ENCODE results near the gene DDI2. TPM values are rescaled to one million over a fixed set of nuclear protein-coding genes. Genes with fewer than 3 reads are reported as not detected.

Gene DDI2
- total and polyA plus RNA-seq, 2 donors (not counting 3 experiments of a cell fraction or from before 2014, with no cell fraction given): 5.4 to 35.2 TPM

DNA sequence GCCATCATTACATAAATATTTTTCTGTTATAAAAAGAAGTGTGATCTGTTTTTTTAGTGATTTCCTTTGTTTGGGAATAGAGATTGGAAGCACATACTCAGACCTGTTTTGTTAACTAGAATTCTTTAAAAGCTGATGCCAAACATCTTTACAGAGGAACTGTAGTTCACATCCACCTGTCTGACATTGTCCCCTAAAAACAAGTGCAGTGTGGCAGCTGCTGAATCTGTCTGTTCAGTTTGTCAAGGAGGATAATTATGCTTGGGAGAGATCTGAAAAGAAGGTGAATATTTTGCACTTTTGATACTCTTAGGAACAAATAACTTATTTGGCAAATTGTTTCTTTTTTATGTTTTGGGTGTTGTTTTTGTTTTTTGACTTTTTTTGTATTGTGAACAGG, 46.0 kb upstream of the DDI2 start:
- no TSS peak for BruUV-seq (replicated peaks)
- H3K9ac ChIP-seq (replicated peaks; ENCODE audit: extremely low read depth, insufficient read depth, low read length): no peak overlapping the region
- dilution Hi-C loops (cut with MboI; ENCODE audit: extremely low pct_ligation_motif_present, low sequenced_read_pairs): no loop called here
- no peaks in the 10 kb centered on the region for H3K79me2 ChIP-seq (ENCODE audit: control insufficient read depth, insufficient read depth, low read length)
- no peaks in the 10 kb centered on the region for H3K27me3 ChIP-seq (ENCODE audit: control insufficient read depth in 2 of 2, insufficient read depth in 2 of 2, low read length in 2 of 2)
- peaks cover 4 to 17% of the 10 kb centered on the region in 2 experiments for H3K36me3 ChIP-seq (ENCODE audit: control insufficient read depth in 2 of 2, extremely low read depth in 1 of 2, insufficient read depth in 2 of 2, low read length in 2 of 2)
- no peaks in the 10 kb centered on the region for H3K9me3 ChIP-seq (replicated peaks; ENCODE audit: control insufficient read depth, insufficient read depth, low read length)
- no peak overlapping the region for H3K27ac ChIP-seq (ENCODE audit: insufficient read depth, low read depth, low read length)
- no peak overlapping the region for H3K4me2 ChIP-seq (ENCODE audit: insufficient read depth, low read length)
- TF ChIP-seq JUN (IDR thresholded peaks at IDR 0.05; ENCODE audit: borderline replicate concordance, insufficient read depth, insufficient read length, low read depth) (no peak), GATA2 (IDR thresholded peaks at IDR 0.05; ENCODE audit: insufficient read depth, insufficient read length, low read depth, low read length) (no peak), POLR2A (IDR thresholded peaks at IDR 0.05; ENCODE audit: low read depth, low read length) (no peak), FOS (IDR thresholded peaks at IDR 0.05; ENCODE audit: borderline replicate concordance, insufficient read depth, low read length) (no peak), EZH2 (IDR thresholded peaks at IDR 0.05; ENCODE audit: borderline replicate concordance, low read depth, low read length, severe bottlenecking) (no peak), MYC (IDR thresholded peaks at IDR 0.05; ENCODE audit: low read depth, low read length) (no peak), POLR2AphosphoS5 (IDR thresholded peaks at IDR 0.05; ENCODE audit: insufficient read depth, low read depth, low read length) (no peak)
- TF ChIP-seq, protein P1, sequence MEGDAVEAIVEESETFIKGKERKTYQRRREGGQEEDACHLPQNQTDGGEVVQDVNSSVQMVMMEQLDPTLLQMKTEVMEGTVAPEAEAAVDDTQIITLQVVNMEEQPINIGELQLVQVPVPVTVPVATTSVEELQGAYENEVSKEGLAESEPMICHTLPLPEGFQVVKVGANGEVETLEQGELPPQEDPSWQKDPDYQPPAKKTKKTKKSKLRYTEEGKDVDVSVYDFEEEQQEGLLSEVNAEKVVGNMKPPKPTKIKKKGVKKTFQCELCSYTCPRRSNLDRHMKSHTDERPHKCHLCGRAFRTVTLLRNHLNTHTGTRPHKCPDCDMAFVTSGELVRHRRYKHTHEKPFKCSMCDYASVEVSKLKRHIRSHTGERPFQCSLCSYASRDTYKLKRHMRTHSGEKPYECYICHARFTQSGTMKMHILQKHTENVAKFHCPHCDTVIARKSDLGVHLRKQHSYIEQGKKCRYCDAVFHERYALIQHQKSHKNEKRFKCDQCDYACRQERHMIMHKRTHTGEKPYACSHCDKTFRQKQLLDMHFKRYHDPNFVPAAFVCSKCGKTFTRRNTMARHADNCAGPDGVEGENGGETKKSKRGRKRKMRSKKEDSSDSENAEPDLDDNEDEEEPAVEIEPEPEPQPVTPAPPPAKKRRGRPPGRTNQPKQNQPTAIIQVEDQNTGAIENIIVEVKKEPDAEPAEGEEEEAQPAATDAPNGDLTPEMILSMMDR (IDR thresholded peaks at IDR 0.05; ENCODE audit: extremely low read depth in 1 of 2, insufficient read depth in 1 of 2, low read depth in 1 of 2, low read length in 2 of 2): no peak
- TF ChIP-seq, protein P2, sequence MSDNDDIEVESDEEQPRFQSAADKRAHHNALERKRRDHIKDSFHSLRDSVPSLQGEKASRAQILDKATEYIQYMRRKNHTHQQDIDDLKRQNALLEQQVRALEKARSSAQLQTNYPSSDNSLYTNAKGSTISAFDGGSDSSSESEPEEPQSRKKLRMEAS (IDR thresholded peaks at IDR 0.05; ENCODE audit: insufficient read depth, insufficient read length): no peak
- intact Hi-C loops (cut with micrococcal nuclease): no loop called here
- ChIA-PET CTCF (interaction anchor here (0.6 to 1.9 kb wide), 3 partner anchors 10 to 818 kb away, joined by 3 to 6 read pairs (median 3); no protein-coding TSS in a partner anchor), POLR2A (interaction anchor here (0.7 kb wide), 1 partner anchor 190 kb away, joined by 3 read pairs; no protein-coding TSS in a partner anchor)
- no peak overlapping the region for H2AFZ ChIP-seq (ENCODE audit: low read depth, low read length)
- no peaks in the 10 kb centered on the region for H4K20me1 ChIP-seq (replicated peaks; ENCODE audit: control insufficient read depth, extremely low read depth, insufficient read depth, low read length)
- DNase-seq (ENCODE audit: low read depth, low spot score) (no peak), FAIRE-seq (no peak)
- H3K4me3 ChIP-seq (replicated peaks in 1 of 3; ENCODE audit: insufficient read depth in 1 of 3, low read depth in 1 of 3, low read length in 3 of 3): no peak overlapping the region
- H3K9me1 ChIP-seq (replicated peaks; ENCODE audit: control insufficient read depth, extremely low read depth, insufficient read depth, low read length): no peaks in the 10 kb centered on the region
- H3K4me1 ChIP-seq (ENCODE audit: control insufficient read depth, extremely low read depth, insufficient read depth, low read length): peaks cover 2% of the 10 kb centered on the region
